K562 (cell line): ENCODE results near the gene BIRC5.

Experiments used
- CEBPZ ChIP-seq: fragments of 150-350 bp; IDR thresholded peaks from 2 replicates; pipeline ENCODE4 v1.6.1; 2014; ENCODE audit warnings: low read depth, mild to moderate bottlenecking, low read length, borderline replicate concordance
- POLR2AphosphoS5 ChIP-seq: IDR thresholded peaks from 2 replicates; pipeline ENCODE4 v1.6.1; 2011; ENCODE audit warnings: mild to moderate bottlenecking, low read depth, low read length, moderate library complexity; ENCODE audit not compliant: control insufficient read depth, insufficient read depth
- PRPF4 ChIP-seq: fragments of 200-400 bp; formaldehyde crosslinking; IDR thresholded peaks from one replicate; pipeline ENCODE4 v1.6.1; 2017; ENCODE audit warnings: low read length, low read depth, mild to moderate bottlenecking; ENCODE audit not compliant: insufficient read depth, poor library complexity, severe bottlenecking
- RBM22 ChIP-seq: fragments of 200-400 bp; formaldehyde crosslinking; IDR thresholded peaks from 2 replicates; pipeline ENCODE4 v1.6.1; 2018; ENCODE audit warnings: low read length, low read depth; ENCODE audit not compliant: poor library complexity, severe bottlenecking
- SMARCA4 ChIP-seq: fragments of 450-650 bp; IDR thresholded peaks from 2 replicates; pipeline ENCODE4 v1.6.1; 2016

GRCh38 chr17:78175643-78175981 is 38.4 kb upstream of the BIRC5 start:
- TF ChIP-seq SMARCA4 (no peak), CEBPZ (no peak), PRPF4 (no peak), RBM22 (no peak), POLR2AphosphoS5 (no peak)
